Ovary (tissue), 3 donors: ENCODE results near the gene PTGIS.

Experiments used
- CTCF ChIP-seq, 3 donors: fragments of 450-650 bp in 2 of 3; fragments of 200-600 bp in 1 of 3; IDR thresholded peaks; one replicate each; pipeline versions ENCODE4 v1.5.1 to v1.8.0; 2016 to 2022; ENCODE audit warnings: antibody characterized with exemption in 3 of 3, mild to moderate bottlenecking in 1 of 3
- POLR2A ChIP-seq: fragments of 450-650 bp; IDR thresholded peaks from one replicate; pipeline ENCODE4 v1.6.1; 2017; ENCODE audit warnings: antibody characterized with exemption, mild to moderate bottlenecking, moderate library complexity
- donor health status: DM: no; HTN: no; CAD: no.

GRCh38 chr20:49475292-49476015 is 92.5 kb downstream of the PTGIS start:
- TF ChIP-seq POLR2A, result no peak
- no peak for TF ChIP-seq CTCF (IDR thresholded peaks at IDR 0.05)
